H1 (cell line): ENCODE data around the gene ABL1. TPM values are rescaled to one million over a fixed set of nuclear protein-coding genes. Genes with fewer than 3 reads are reported as not detected.

Source experiments
- CTCF ChIA-PET: fragments of 300-600 bp; sonication (Branson Sonifier 250); formaldehyde crosslinking; loops from one replicate; lab custom pipeline; 2021; ENCODE audit not compliant: partially characterized antibody; lab: Charles Lee
- POLR2A ChIA-PET: fragments of 300-600 bp; sonication (Branson Sonifier 250); formaldehyde crosslinking; loops from one replicate; lab custom pipeline; 2021; ENCODE audit warnings: inconsistent platforms; ENCODE audit not compliant: partially characterized antibody; lab: Charles Lee
- DNase-seq, 2 experiments: peaks; one replicate each; pipeline versions ENCODE4 v3.0.0 to v3.0.0-alpha.2; 2010 to 2022; ENCODE audit warnings: low spot score in 2 of 2, low read depth in 1 of 2, mixed read lengths in 1 of 2
- FAIRE-seq: peaks from 2 replicates; lab custom pipeline; 2011; peaks lifted over from hg19 to GRCh38; lab: Jason Lieb, UNC
- H2AFZ ChIP-seq: 2 replicates; pipeline ENCODE4 v1.8.1; 2012; ENCODE audit warnings: low read length, inconsistent platforms
- H2AK5ac ChIP-seq: 2 replicates; pipeline ENCODE4 v1.6.1; 2013; ENCODE audit warnings: low read depth, low read length
- H2BK120ac ChIP-seq: replicated peaks from 2 replicates; pipeline ENCODE3; 2013; ENCODE audit warnings: low read depth, low read length, inconsistent platforms
- H2BK12ac ChIP-seq: 2 replicates; pipeline ENCODE4 v1.6.1; 2013; ENCODE audit warnings: low read depth, low read length
- H2BK15ac ChIP-seq: 2 replicates; pipeline ENCODE4 v1.6.1; 2013; ENCODE audit warnings: low read length
- H2BK20ac ChIP-seq: 2 replicates; pipeline ENCODE4 v1.6.1; 2013; ENCODE audit warnings: low read length
- H2BK5ac ChIP-seq: 2 replicates; pipeline ENCODE4 v1.6.1; 2013; ENCODE audit warnings: low read depth, low read length
- H3K14ac ChIP-seq: 2 replicates; pipeline ENCODE4 v1.6.1; 2013; ENCODE audit warnings: inconsistent platforms; ENCODE audit not compliant: insufficient read length
- H3K18ac ChIP-seq: 2 replicates; pipeline ENCODE4 v1.6.1; 2013; ENCODE audit warnings: low read length; ENCODE audit errors: extremely low read depth
- H3K23ac ChIP-seq: 2 replicates; pipeline ENCODE4 v1.6.1; 2013; ENCODE audit warnings: inconsistent platforms; ENCODE audit not compliant: insufficient read length
- H3K23me2 ChIP-seq: 2 replicates; pipeline ENCODE4 v1.6.1; 2013; ENCODE audit warnings: low read depth, low read length
- H3K27ac ChIP-seq: 2 replicates; pipeline ENCODE4 v1.6.1; 2011; ENCODE audit warnings: low read depth, low read length, inconsistent platforms
- H3K27me3 ChIP-seq, 4 experiments: replicated peaks in 1 of 4; 1 replicate in 1 of 4; 2 replicates in 3 of 4; pipeline versions ENCODE4 v1.6.1 to v1.8.1; 2011 to 2013; ENCODE audit warnings: low read length in 3 of 4, mild to moderate bottlenecking in 3 of 4, inconsistent platforms in 2 of 4, mixed read lengths in 2 of 4, moderate library complexity in 1 of 4; ENCODE audit not compliant: control insufficient read depth in 3 of 4, insufficient read depth in 3 of 4; ENCODE audit errors: extremely low read depth in 1 of 4
- H3K36me3 ChIP-seq, 4 experiments: 2 replicates each; pipeline versions ENCODE4 v1.6.1 to v1.8.1; 2011 to 2013; ENCODE audit warnings: mild to moderate bottlenecking in 4 of 4, low read length in 3 of 4, moderate library complexity in 2 of 4, control low read depth in 1 of 4, inconsistent platforms in 1 of 4; ENCODE audit not compliant: insufficient read depth in 4 of 4, control insufficient read depth in 2 of 4
- H3K4ac ChIP-seq: replicated peaks from 2 replicates; pipeline ENCODE3; 2013; ENCODE audit warnings: low read length, low read depth, mixed read lengths, inconsistent platforms; ENCODE audit not compliant: insufficient read length
- H3K4me1 ChIP-seq, 4 experiments: replicated peaks in 1 of 4; 1 replicate in 1 of 4; 2 replicates in 3 of 4; pipeline versions ENCODE4 v1.6.1 to v1.8.1; 2011 to 2013; ENCODE audit warnings: low read length in 3 of 4, inconsistent platforms in 2 of 4, mixed read lengths in 1 of 4; ENCODE audit not compliant: insufficient read depth in 4 of 4, control insufficient read depth in 3 of 4
- H3K4me2 ChIP-seq, 2 experiments: 2 replicates each; pipeline versions ENCODE4 v1.6.1 to v1.8.1; 2011 to 2013; ENCODE audit warnings: low read depth in 2 of 2, low read length in 2 of 2, control low read depth in 1 of 2, inconsistent platforms in 1 of 2, mild to moderate bottlenecking in 1 of 2; ENCODE audit not compliant: insufficient read depth in 1 of 2
- H3K4me3 ChIP-seq, 4 experiments: fragments of 200-600, 300-600 bp in 1 of 4; sonication (generic), shearing (Covaris generic), sonication (Bioruptor Twin) in 1 of 4; 2 replicates each; pipeline versions ENCODE4 v1.5.1 to v1.8.1; 2011 to 2016; ENCODE audit warnings: low read length in 4 of 4, low read depth in 3 of 4, control low read depth in 2 of 4, inconsistent platforms in 2 of 4, mild to moderate bottlenecking in 2 of 4, mixed read lengths in 1 of 4, moderate library complexity in 1 of 4; ENCODE audit not compliant: insufficient read depth in 2 of 4; ENCODE audit errors: extremely low read depth in 1 of 4
- H3K56ac ChIP-seq: replicated peaks from 2 replicates; pipeline ENCODE3; 2013; ENCODE audit warnings: low read depth, mild to moderate bottlenecking, mixed read lengths, low read length, inconsistent platforms; ENCODE audit not compliant: insufficient read length
- H3K79me1 ChIP-seq: 2 replicates; pipeline ENCODE4 v1.6.1; 2013; ENCODE audit warnings: low read depth, low read length, control low read depth
- H3K79me2 ChIP-seq, 2 experiments: 2 replicates each; pipeline versions ENCODE4 v1.6.1 to v1.8.1; 2012 to 2013; ENCODE audit warnings: low read length in 2 of 2, mild to moderate bottlenecking in 2 of 2, inconsistent platforms in 1 of 2; ENCODE audit not compliant: insufficient read depth in 2 of 2, control insufficient read depth in 1 of 2
- H3K9ac ChIP-seq, 4 experiments: replicated peaks in 1 of 4; 1 replicate in 1 of 4; 2 replicates in 3 of 4; pipeline versions ENCODE4 v1.6.1 to v1.8.1; 2011 to 2013; ENCODE audit warnings: low read depth in 3 of 4, low read length in 3 of 4, control low read depth in 2 of 4, mild to moderate bottlenecking in 2 of 4, moderate library complexity in 2 of 4, inconsistent platforms in 1 of 4; ENCODE audit errors: extremely low read depth in 1 of 4
- H3K9me3 ChIP-seq, 2 experiments: 2 replicates each; pipeline versions ENCODE4 v1.6.1 to v1.8.1; 2012 to 2013; ENCODE audit warnings: mild to moderate bottlenecking in 2 of 2, moderate library complexity in 2 of 2, control low read depth in 1 of 2, inconsistent platforms in 1 of 2, low read depth in 1 of 2, low read length in 1 of 2, mixed read lengths in 1 of 2; ENCODE audit not compliant: insufficient read depth in 2 of 2
- H4K20me1 ChIP-seq, 2 experiments: replicated peaks in 1 of 2; 2 replicates each; pipeline versions ENCODE3 to v1.8.1; 2011 to 2013; ENCODE audit warnings: inconsistent platforms in 2 of 2, low read length in 2 of 2, mild to moderate bottlenecking in 1 of 2; ENCODE audit not compliant: insufficient read depth in 2 of 2, control insufficient read depth in 1 of 2
- H4K5ac ChIP-seq: 2 replicates; pipeline ENCODE4 v1.6.1; 2013; ENCODE audit warnings: low read length, low read depth, mixed read lengths, inconsistent platforms; ENCODE audit not compliant: insufficient read length
- H4K8ac ChIP-seq: 2 replicates; pipeline ENCODE4 v1.8.0; 2013; ENCODE audit warnings: mild to moderate bottlenecking, moderate library complexity, low read length, inconsistent platforms; ENCODE audit not compliant: insufficient read depth; ENCODE audit errors: extremely low read depth
- H4K91ac ChIP-seq: replicated peaks from 2 replicates; pipeline ENCODE3; 2013; ENCODE audit warnings: low read length, mixed read lengths, inconsistent platforms; ENCODE audit not compliant: insufficient read length
- BCL11A ChIP-seq, 2 experiments: IDR thresholded peaks; one replicate each; pipeline ENCODE4 v1.6.1; 2011; ENCODE audit warnings: low read depth in 2 of 2, low read length in 2 of 2, mild to moderate bottlenecking in 2 of 2
- CEBPB ChIP-seq: IDR thresholded peaks from 2 replicates; pipeline ENCODE4 v1.6.1; 2012; ENCODE audit warnings: low read depth, low read length
- CREB1 ChIP-seq: IDR thresholded peaks from 2 replicates; pipeline ENCODE4 v1.6.1; 2012; ENCODE audit warnings: inconsistent platforms
- FOSL1 ChIP-seq: IDR thresholded peaks from 2 replicates; pipeline ENCODE4 v1.6.1; 2011; ENCODE audit warnings: mild to moderate bottlenecking, low read depth, low read length, moderate library complexity; ENCODE audit not compliant: insufficient read depth
- KDM1A ChIP-seq: fragments of 200-600, 300-600 bp; sonication (generic); IDR thresholded peaks from 2 replicates; pipeline ENCODE4 v1.7.1; 2016; ENCODE audit warnings: mild to moderate bottlenecking, low read length, borderline replicate concordance
- NRF1 ChIP-seq: IDR thresholded peaks from 2 replicates; pipeline ENCODE4 v1.6.1; 2011; ENCODE audit warnings: mild to moderate bottlenecking, low read depth, low read length, improper control_type of control experiment
- RFX5 ChIP-seq: IDR thresholded peaks from 2 replicates; pipeline ENCODE4 v1.6.1; 2011; ENCODE audit warnings: low read depth, low read length, improper control_type of control experiment, borderline replicate concordance
- RNF2 ChIP-seq: fragments of 200-900, 300-1000 bp; sonication (generic); IDR thresholded peaks from 2 replicates; pipeline ENCODE4 v1.7.1; 2016; ENCODE audit warnings: borderline replicate concordance, low read depth, mild to moderate bottlenecking, antibody characterized with exemption, low read length; ENCODE audit not compliant: poor library complexity, severe bottlenecking; ENCODE audit errors: missing control alignments
- SIX5 ChIP-seq: IDR thresholded peaks from 2 replicates; pipeline ENCODE4 v1.6.1; 2011; ENCODE audit warnings: mild to moderate bottlenecking, low read depth, low read length
- SP4 ChIP-seq: IDR thresholded peaks from 2 replicates; pipeline ENCODE4 v1.6.1; 2012; ENCODE audit warnings: low read length, inconsistent platforms
- SRF ChIP-seq: IDR thresholded peaks from 2 replicates; pipeline ENCODE4 v1.6.1; 2011; ENCODE audit warnings: mild to moderate bottlenecking, low read depth, low read length, moderate library complexity
- TAF7 ChIP-seq: optimal IDR thresholded peaks from 2 replicates; pipeline ENCODE3; 2011; ENCODE audit warnings: low read depth, mild to moderate bottlenecking, inconsistent platforms, low read length, moderate library complexity, borderline replicate concordance
- TBP ChIP-seq: IDR thresholded peaks from 2 replicates; pipeline ENCODE4 v1.6.1; 2011; ENCODE audit warnings: low read depth, low read length, improper control_type of control experiment
- WGBS, 2 experiments: shearing (Covaris generic) in 1 of 2; methylation state at CpG; one replicate each; pipeline versions ENCODE4 v1.1.6 to v1.1.7; 2013 to 2015; ENCODE audit warnings: low lambda C conversion rate in 2 of 2, mixed read lengths in 2 of 2, inconsistent platforms in 1 of 2, low coverage in 1 of 2, missing lambda C conversion rate in 1 of 2; ENCODE audit not compliant: insufficient replicate concordance in 2 of 2, insufficient coverage in 1 of 2, insufficient read length in 1 of 2; ENCODE audit errors: extremely low coverage in 1 of 2, missing lambda C conversion rate in 1 of 2; 5-methylcytosine and 5-hydroxymethylcytosine counted together
- polyA plus RNA-seq, 7 experiments: library from polyadenylated mRNA; depleted of rRNA in 3 of 7; stranded (reverse) in 5 of 7; unstranded in 2 of 7; fragments of >200 nt in 5 of 7; fragments of 200-250 nt in 2 of 7; gene quantifications; 1 replicate in 5 of 7; 2 replicates in 1 of 7; 4 replicates in 1 of 7; pipeline versions ENCODE4 v1.2.1 to v1.2.3, GENCODE V29; 2011 to 2013; ENCODE audit warnings: missing spikeins in 2 of 7, mixed read lengths in 2 of 7
- total RNA-seq: library from RNA; stranded (reverse); fragmentation: NEBNext Ultra II Directional; extraction: Animal tissue kit (Norgen Biotek cat#: 25700); gene quantifications from 2 replicates; pipeline ENCODE4 v1.2.1, GENCODE V29; 2021
- TF ChIP-seq, protein P1 (sequence below): IDR thresholded peaks from 2 replicates; pipeline ENCODE4 v1.6.1; 2011; ENCODE audit warnings: low read length, improper control_type of control experiment

ABL1 gene
- total and polyA plus RNA-seq, 2 of the 8 experiments (the other 6 are each of a cell fraction or from before 2014, with no cell fraction given): 35.3 to 104 TPM

DNA sequence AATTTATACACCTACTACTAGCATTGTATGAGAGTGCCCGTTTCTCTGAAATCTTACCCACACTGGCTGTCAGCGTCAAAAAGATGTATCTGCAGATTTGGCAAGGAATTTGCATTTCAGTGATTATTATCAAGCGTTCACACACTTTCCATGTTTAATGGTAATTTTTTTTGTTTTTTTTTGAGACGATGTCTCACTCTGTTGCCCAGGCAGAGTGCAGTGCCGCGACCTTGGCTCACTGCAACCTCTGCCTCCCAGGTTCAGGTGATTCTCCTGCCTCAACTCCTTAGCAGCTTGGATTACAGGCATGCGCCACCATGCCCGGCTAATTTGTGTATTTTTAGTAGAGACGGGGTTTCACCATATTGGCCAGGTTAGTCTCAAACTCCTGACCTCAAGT, 14.3 kb downstream of the ABL1 start:
- no peak for FAIRE-seq
- POLR2A ChIA-PET: interaction anchor here (1.2 kb wide), 1 partner anchor 17 kb away, joined by 4 read pairs; no protein-coding TSS in a partner anchor
- no peak for TF ChIP-seq TAF7
- TF ChIP-seq RNF2: no peak
- TF ChIP-seq CREB1: no peak
- no peak for TF ChIP-seq KDM1A
- no peak for TF ChIP-seq FOSL1
- no peak for TF ChIP-seq BCL11A (IDR thresholded peaks at IDR 0.05; ENCODE audit: low read depth in 2 of 2, low read length in 2 of 2)
- no peak for TF ChIP-seq CEBPB
- no peak for TF ChIP-seq TBP
- no peak for TF ChIP-seq NRF1
- TF ChIP-seq SP4: no peak
- TF ChIP-seq SIX5: no peak
- TF ChIP-seq SRF: no peak
- TF ChIP-seq, protein P1, sequence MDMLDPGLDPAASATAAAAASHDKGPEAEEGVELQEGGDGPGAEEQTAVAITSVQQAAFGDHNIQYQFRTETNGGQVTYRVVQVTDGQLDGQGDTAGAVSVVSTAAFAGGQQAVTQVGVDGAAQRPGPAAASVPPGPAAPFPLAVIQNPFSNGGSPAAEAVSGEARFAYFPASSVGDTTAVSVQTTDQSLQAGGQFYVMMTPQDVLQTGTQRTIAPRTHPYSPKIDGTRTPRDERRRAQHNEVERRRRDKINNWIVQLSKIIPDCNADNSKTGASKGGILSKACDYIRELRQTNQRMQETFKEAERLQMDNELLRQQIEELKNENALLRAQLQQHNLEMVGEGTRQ: no peak
- no peak for TF ChIP-seq RFX5

More for the DNA sequence above, 14.3 kb downstream of the ABL1 start:
- H3K14ac ChIP-seq: no peak overlapping the region
- no peak overlapping the region for H3K4me2 ChIP-seq
- no peak overlapping the region for H2BK12ac ChIP-seq
- H3K27me3 ChIP-seq: no peaks in the 10 kb centered on the region
- peaks cover 0 to 6% (median 4%) of the 10 kb centered on the region in 4 experiments; a peak in 3 of 8 replicates for H3K36me3 ChIP-seq
- DNase-seq: no peak
- H3K9ac ChIP-seq: no peak overlapping the region
- H3K23ac ChIP-seq: no peak overlapping the region
- peaks cover 0 to 3% of the 10 kb centered on the region in 2 experiments for H4K20me1 ChIP-seq
- no peaks in the 10 kb centered on the region; the same call in 1 of the 2 replicates for H3K23me2 ChIP-seq
- no peaks in the 10 kb centered on the region for H3K9me3 ChIP-seq
- no peak overlapping the region for H3K4ac ChIP-seq
- no peak overlapping the region for H2BK20ac ChIP-seq
- WGBS, 2 experiments: 95% methylated on average over 9 of the region's 9 CpGs; no CpG with 5 or more reads in 1 of the 2 experiments
- H3K27ac ChIP-seq: no peak overlapping the region
- H4K5ac ChIP-seq: no peak overlapping the region
- H3K79me2 ChIP-seq: peaks cover 11 to 82% of the 10 kb centered on the region in 2 experiments
- no peak overlapping the region for H2BK120ac ChIP-seq
- CTCF ChIA-PET: interaction anchor here (1.2 to 3.0 kb wide), 4 partner anchors 10 to 78 kb away, joined by 4 to 19 read pairs (median 5); no protein-coding TSS in a partner anchor
- no peak overlapping the region for H2BK5ac ChIP-seq
- no peak overlapping the region for H2AK5ac ChIP-seq
- H4K8ac ChIP-seq: no peak overlapping the region
- no peak overlapping the region for H4K91ac ChIP-seq
- H3K79me1 ChIP-seq: peaks cover 8% of the 10 kb centered on the region
- no peak overlapping the region for H2AFZ ChIP-seq
- peaks cover 4 to 20% (median 12%) of the 10 kb centered on the region in 4 experiments for H3K4me1 ChIP-seq
- H3K56ac ChIP-seq: no peak overlapping the region
- no peak overlapping the region for H2BK15ac ChIP-seq
- no peak overlapping the region for H3K4me3 ChIP-seq
- no peak overlapping the region for H3K18ac ChIP-seq
